Measurements from ENCODE around the gene MSL1. TPM values are rescaled to one million over a fixed set of nuclear protein-coding genes. Genes with fewer than 3 reads are reported as not detected.

The MSL1 gene, protein sequence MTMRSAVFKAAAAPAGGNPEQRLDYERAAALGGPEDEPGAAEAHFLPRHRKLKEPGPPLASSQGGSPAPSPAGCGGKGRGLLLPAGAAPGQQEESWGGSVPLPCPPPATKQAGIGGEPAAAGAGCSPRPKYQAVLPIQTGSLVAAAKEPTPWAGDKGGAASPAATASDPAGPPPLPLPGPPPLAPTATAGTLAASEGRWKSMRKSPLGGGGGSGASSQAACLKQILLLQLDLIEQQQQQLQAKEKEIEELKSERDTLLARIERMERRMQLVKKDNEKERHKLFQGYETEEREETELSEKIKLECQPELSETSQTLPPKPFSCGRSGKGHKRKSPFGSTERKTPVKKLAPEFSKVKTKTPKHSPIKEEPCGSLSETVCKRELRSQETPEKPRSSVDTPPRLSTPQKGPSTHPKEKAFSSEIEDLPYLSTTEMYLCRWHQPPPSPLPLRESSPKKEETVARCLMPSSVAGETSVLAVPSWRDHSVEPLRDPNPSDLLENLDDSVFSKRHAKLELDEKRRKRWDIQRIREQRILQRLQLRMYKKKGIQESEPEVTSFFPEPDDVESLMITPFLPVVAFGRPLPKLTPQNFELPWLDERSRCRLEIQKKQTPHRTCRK
- 100 to 1,000 TPM in 3 of 4 donors, 10 to 100 TPM in 1; 86.3 to 207 (median 117) TPM for total RNA-seq

DNA sequence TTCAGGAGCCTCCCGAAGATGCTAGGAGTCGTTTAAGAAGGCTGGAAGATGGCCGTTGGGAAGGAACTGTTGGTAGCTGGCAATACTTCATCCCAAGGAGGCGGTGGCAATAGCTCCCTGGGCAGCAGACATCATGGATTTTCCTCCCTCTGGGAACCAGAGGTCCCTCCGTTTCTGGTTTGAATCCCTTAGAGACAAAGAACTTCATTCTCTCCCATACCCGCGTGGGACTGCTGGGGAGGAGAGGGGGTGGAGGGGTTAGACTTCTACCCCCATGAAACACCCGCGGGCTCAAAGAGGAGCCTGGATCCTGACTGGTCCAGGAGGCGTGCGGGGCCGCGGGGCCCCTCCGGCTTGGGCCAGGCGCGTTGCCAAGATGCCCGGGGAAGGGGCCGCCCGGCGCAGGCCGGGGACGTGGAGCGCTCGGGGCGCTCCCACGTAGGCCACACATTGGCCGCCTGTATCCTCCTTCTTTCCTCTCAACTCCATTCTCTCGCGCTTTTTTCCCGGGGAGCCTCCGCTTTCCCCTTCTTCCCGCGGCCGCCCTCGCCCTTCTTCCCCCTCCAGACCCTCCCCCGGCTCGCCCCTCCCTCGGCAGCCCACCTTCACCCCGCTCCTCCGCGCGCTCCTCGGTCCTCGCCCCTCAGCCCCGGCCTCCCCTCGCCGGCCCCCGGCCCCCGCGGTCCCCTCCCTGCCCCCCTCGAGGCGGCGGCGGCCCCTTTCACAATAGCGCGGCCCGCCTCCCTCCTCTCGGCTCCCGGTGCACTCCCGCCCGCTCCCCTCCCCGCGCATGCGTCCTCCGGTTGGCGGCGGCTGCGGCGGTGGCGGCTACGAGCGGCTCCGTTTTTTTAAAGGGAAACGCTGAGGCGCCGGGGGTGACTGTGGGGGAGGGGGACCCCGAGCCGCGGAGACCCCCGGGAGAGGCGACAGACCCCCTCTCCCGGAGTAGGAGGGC is at the start of gene MSL1:
Gene MSL1 (plus strand): TSS at position 791 of the 955 bp plus-strand sequence. CDS start 642 bp downstream, outside the sequence.
- Histone ChIP-seq H3K4me1 (peaks cover 0 to 28% (median 3%) of the 10 kb centered on the region in 4 donors), H3K27me3 (no peaks in the 10 kb centered on the region), H3K4me3 (peak within 1 kb of the TSS; percentile 95 to 99 (median 98)), H3K9me3 (no peaks in the 10 kb centered on the region), H3K36me3 (peaks cover 0 to 9% (median 0%) of the 10 kb centered on the region in 3 donors), H3K27ac (peak within 1 kb of the TSS; percentile 89 to 99 (median 97))
- peak; percentile 80 to 94 (median 91) for DNase-seq
- TF ChIP-seq, protein P1, sequence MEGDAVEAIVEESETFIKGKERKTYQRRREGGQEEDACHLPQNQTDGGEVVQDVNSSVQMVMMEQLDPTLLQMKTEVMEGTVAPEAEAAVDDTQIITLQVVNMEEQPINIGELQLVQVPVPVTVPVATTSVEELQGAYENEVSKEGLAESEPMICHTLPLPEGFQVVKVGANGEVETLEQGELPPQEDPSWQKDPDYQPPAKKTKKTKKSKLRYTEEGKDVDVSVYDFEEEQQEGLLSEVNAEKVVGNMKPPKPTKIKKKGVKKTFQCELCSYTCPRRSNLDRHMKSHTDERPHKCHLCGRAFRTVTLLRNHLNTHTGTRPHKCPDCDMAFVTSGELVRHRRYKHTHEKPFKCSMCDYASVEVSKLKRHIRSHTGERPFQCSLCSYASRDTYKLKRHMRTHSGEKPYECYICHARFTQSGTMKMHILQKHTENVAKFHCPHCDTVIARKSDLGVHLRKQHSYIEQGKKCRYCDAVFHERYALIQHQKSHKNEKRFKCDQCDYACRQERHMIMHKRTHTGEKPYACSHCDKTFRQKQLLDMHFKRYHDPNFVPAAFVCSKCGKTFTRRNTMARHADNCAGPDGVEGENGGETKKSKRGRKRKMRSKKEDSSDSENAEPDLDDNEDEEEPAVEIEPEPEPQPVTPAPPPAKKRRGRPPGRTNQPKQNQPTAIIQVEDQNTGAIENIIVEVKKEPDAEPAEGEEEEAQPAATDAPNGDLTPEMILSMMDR (IDR thresholded peaks at IDR 0.05): peak in 1 of 6 experiments; percentile 7
- peak; percentile 51 to 84 for TF ChIP-seq POLR2A (IDR thresholded peaks at IDR 0.05)

DNA sequence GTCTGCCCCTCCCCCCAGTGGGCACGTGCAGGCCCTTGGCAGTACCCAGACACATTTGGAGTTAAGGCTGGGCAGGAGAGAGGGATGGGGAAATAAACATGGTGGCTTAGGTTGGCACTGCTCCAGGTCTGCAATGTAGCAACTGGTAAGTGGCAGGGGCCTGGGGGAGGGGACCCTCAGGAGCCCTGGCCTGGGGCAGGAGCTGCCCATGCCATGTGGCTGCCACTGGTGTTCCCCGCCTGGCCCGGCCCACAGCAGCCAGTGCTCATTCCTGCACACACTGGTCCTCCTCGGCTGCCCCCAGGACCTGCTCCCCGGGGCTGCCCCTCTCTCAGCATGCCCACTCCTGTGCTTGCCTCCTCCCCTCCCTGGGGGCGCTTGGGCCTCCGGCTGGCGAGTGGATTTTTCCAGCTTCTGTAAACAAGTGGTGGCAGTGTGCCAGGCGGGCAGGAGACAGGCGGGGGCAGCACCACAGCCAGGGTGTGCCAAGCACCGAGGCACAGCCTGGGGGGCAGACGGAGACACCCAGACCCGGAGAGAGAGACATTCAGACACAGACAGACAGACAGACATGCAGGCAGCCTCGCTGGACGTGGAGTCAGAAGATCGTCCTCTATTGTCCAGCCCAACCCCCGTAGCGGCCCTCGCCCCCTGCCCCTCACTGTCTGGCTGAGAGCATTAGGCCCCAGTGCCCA is 49.6 kb upstream of the MSL1 start:
- Histone ChIP-seq H3K4me1 (peaks cover 36 to 99% (median 60%) of the 10 kb centered on the region in 4 donors), H3K36me3 (peaks cover 0 to 7% (median 0%) of the 10 kb centered on the region in 3 donors), H3K9me3 (no peaks in the 10 kb centered on the region), H3K4me3 (peak overlapping the region in 2 of 4 donors; percentile 40 to 48), H3K27ac (peak overlapping the region; percentile 78 to 100 (median 94)), H3K27me3 (no peaks in the 10 kb centered on the region)
- no peak for TF ChIP-seq POLR2A (IDR thresholded peaks at IDR 0.05)
- TF ChIP-seq, protein P1 (IDR thresholded peaks at IDR 0.05): no peak
- peak in 2 of 3 donors; percentile 82 to 85 for DNase-seq

DNA sequence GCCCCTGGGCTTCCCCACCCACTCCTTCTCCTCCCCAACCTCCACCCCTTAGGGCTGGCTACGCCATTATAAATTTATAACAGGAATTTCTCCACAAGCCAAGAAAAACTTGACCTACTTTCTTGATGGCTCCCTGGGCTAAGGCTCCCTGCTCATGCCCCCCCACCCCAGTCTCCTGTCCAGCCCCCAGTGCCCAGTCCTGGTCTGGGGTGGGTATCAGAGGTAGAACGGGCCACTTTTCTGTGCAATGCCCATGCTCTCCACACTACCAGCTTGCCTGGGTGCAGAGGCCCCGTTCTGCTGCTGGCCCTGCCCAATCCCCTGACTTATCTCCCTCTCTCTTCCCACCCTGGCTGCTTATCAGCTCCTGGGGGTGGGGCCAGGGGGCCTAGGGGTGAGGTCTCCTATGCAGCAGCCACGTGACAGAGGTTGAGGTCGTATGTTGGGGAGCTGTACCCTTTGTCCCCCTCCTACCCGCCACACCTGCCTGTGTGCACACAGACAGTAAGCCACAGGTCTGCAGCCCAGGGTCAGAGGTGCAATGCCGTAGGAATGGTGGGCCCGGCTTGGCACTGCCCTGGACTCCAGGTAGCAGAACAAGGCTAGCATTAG is 48.9 kb upstream of the MSL1 start:
- Histone ChIP-seq H3K27ac (peak overlapping the region; percentile 78 to 100 (median 94)), H3K9me3 (no peaks in the 10 kb centered on the region), H3K27me3 (no peaks in the 10 kb centered on the region), H3K4me3 (peak overlapping the region in 2 of 4 donors; percentile 40 to 48), H3K4me1 (peaks cover 36 to 94% (median 58%) of the 10 kb centered on the region in 4 donors), H3K36me3 (peaks cover 0 to 13% (median 0%) of the 10 kb centered on the region in 3 donors)
- peak; percentile 66 to 93 for TF ChIP-seq POLR2A (IDR thresholded peaks at IDR 0.05)
- TF ChIP-seq, protein P1 (IDR thresholded peaks at IDR 0.05): peak in 1 of 6 experiments; percentile 33
- peak in 2 of 3 donors; percentile 90 to 91 for DNase-seq

DNA sequence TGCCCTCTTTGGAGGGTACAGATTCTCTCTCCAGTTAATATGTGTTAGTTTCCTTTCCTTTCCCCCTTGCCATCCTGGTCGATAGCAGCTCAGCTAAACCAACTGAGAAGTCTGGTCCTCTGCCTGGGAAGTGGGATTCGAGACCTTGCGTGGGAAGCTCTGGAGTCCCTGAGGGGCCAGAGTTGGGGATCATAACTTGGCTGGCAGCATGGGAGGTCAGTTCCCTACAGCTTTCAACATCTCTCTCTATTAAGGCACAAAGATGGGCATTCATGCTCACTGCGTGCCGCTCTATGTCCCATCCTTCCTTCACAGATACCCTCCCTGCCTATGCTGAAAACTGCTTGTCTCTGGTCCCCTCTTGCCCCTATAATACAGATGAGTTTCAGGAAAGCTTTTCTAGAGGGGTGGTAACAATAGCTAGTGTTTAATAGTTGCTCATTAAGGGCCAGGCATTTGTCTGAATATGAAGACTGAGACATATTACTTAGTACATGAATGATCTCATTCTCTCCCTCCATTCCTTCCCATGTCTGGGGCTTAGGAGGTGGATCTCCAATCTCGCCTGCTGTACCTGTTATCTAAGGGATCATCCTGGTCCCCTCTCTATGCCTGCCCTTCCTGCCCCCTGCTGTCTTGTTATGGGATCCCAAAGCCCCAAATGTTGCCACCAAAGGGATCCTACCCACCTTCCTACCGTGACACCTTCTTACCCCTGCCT is 48.2 kb upstream of the MSL1 start:
- Histone ChIP-seq H3K27me3 (no peaks in the 10 kb centered on the region), H3K4me3 (no peak overlapping the region), H3K27ac (peak overlapping the region; percentile 78 to 100 (median 94)), H3K9me3 (no peaks in the 10 kb centered on the region), H3K4me1 (peaks cover 36 to 86% (median 50%) of the 10 kb centered on the region in 4 donors), H3K36me3 (peaks cover 0 to 20% (median 0%) of the 10 kb centered on the region in 3 donors)
- TF ChIP-seq POLR2A (IDR thresholded peaks at IDR 0.05): no peak
- TF ChIP-seq, protein P1 (IDR thresholded peaks at IDR 0.05): peak in 1 of 6 experiments; percentile 4
- no peak for DNase-seq

Data from Peyer's patch (tissue), 4 donors.